Measurements from ENCODE around the gene KLK13.

The KLK13 gene

GRCh38 chr19:51060973-51061372 is 3.9 kb downstream of the KLK13 start:
- no peak for DNase-seq (ENCODE audit: low read depth)

GRCh38 chr19:51060336-51060735 is 4.6 kb downstream of the KLK13 start:
- DNase-seq (ENCODE audit: low read depth) = no peak

- DNase-seq (ENCODE audit: low read depth) = no peak
Observed at GRCh38 chr19:51059715-51060114, 5.2 kb downstream of the KLK13 start.

GRCh38 chr19:51055866-51056265 is 9.0 kb downstream of the KLK13 start:
- no peak for DNase-seq (ENCODE audit: low read depth)

GRCh38 chr19:51047031-51047335 is 17.9 kb downstream of the KLK13 start:
- DNase-seq (ENCODE audit: low read depth) = no peak

GRCh38 chr19:51044327-51044726 is 20.6 kb downstream of the KLK13 start:
- DNase-seq (ENCODE audit: low read depth) = no peak

GRCh38 chr19:51043497-51043896 is 21.4 kb downstream of the KLK13 start:
- no peak for DNase-seq (ENCODE audit: low read depth)

- DNase-seq (ENCODE audit: low read depth) = no peak
Observed at GRCh38 chr19:51040151-51040550, 24.7 kb downstream of the KLK13 start.

- no peak for DNase-seq (ENCODE audit: low read depth)
Observed at GRCh38 chr19:51036519-51036918, 28.4 kb downstream of the KLK13 start.

GRCh38 chr19:51034704-51035103 is 30.2 kb downstream of the KLK13 start, which contains the start of gene KLK12:
Gene KLK12 (minus strand): TSS chr19:51035002. CDS start chr19:51034621, 381 bp downstream.
- DNase-seq (ENCODE audit: low read depth) = no peak

GRCh38 chr19:51031880-51032225 is 33.0 kb downstream of the KLK13 start:
- no peak for DNase-seq (ENCODE audit: low read depth)

- no peak for DNase-seq (ENCODE audit: low read depth)
Observed at GRCh38 chr19:51031220-51031879, 33.5 kb downstream of the KLK13 start.

- DNase-seq (ENCODE audit: low read depth) = no peak
Observed at GRCh38 chr19:51030631-51031030, 34.3 kb downstream of the KLK13 start.

- no peak for DNase-seq (ENCODE audit: low read depth)
Observed at GRCh38 chr19:51029718-51030117, 35.2 kb downstream of the KLK13 start.

GRCh38 chr19:51027873-51028272 is 37.0 kb downstream of the KLK13 start:
- no peak for DNase-seq (ENCODE audit: low read depth)

GRCh38 chr19:51027126-51027806 is 37.6 kb downstream of the KLK13 start:
- no peak for DNase-seq (ENCODE audit: low read depth)

- no peak for DNase-seq (ENCODE audit: low read depth)
Observed at GRCh38 chr19:51026554-51026831, 38.4 kb downstream of the KLK13 start, which contains the start of gene KLK11. Gene KLK11 (minus strand): TSS chr19:51026616. CDS start chr19:51025631, 985 bp downstream.

GRCh38 chr19:51025809-51026553 is 38.9 kb downstream of the KLK13 start:
- DNase-seq (ENCODE audit: low read depth) = no peak

- DNase-seq (ENCODE audit: low read depth) = no peak
Observed at GRCh38 chr19:51025401-51025800, 39.5 kb downstream of the KLK13 start.

GRCh38 chr19:51024924-51025323 is 40.0 kb downstream of the KLK13 start:
- no peak for DNase-seq (ENCODE audit: low read depth)

- DNase-seq (ENCODE audit: low read depth) = no peak
Observed at GRCh38 chr19:51023946-51024345, 40.9 kb downstream of the KLK13 start.

GRCh38 chr19:51022526-51022925 is 42.4 kb downstream of the KLK13 start:
- no peak for DNase-seq (ENCODE audit: low read depth)

GRCh38 chr19:51020988-51021651 is 43.8 kb downstream of the KLK13 start:
- no peak for DNase-seq (ENCODE audit: low read depth)
